Omental fat pad (tissue), 4 donors: ENCODE results near the gene FDCSP. TPM values are rescaled to one million over a fixed set of nuclear protein-coding genes. Genes with fewer than 3 reads are reported as not detected.
"Not testable (repeated sequence)": the region's sequence is repeated elsewhere in the genome, so short reads cannot be mapped to it uniquely, and the experiment has no call there.

ENCODE experiments used
- ATAC-seq: fragments of 150-250 bp; one replicate; pipeline ENCODE4 v1.9.1; 2016; ENCODE audit warnings: mild to moderate bottlenecking, moderate library complexity; ENCODE audit not compliant: low FRiP score
- DNase-seq: peaks from one replicate; pipeline ENCODE4 v3.0.0-alpha.2; 2019; ENCODE audit warnings: low spot score
- CTCF ChIP-seq, 3 donors: fragments of 450-650 bp; IDR thresholded peaks; one replicate each; pipeline ENCODE4 v1.5.1; 2016 to 2017; ENCODE audit warnings: antibody characterized with exemption in 3 of 3, mild to moderate bottlenecking in 3 of 3, moderate library complexity in 2 of 3
- total RNA-seq, 4 donors: library from RNA; depleted of rRNA; stranded (reverse); fragments of >200 nt; gene quantifications; one replicate each; pipeline ENCODE4 v1.1.0, GENCODE V29; 2016

Gene FDCSP
- total RNA-seq, 4 donors from 2014 or later: not detected

GRCh38 chr4:70196857-70197256 is 29.1 kb upstream of the FDCSP start:
- TF ChIP-seq CTCF (IDR thresholded peaks at IDR 0.05): no peak
- DNase-seq (no peak), ATAC-seq (no peak)

DNA sequence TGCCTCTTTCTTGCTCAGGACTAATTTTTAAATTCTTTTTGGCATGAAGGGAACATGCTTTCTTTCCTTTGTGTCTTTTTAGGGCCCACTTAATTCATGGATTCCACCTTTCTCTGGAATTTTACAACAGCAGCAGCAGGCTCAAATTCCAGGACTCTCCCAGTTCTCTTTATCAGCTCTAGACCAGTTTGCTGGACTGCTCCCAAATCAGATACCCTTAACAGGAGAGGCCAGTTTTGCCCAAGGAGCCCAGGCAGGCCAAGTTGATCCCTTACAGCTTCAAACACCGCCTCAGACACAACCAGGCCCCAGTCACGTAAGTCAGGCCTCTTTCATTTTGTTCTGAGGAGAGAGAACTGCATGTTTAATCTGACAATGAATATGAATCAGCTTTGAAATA is 28.1 kb upstream of the FDCSP start:
- DNase-seq (no peak), ATAC-seq (no peak)
- TF ChIP-seq CTCF (IDR thresholded peaks at IDR 0.05): no peak

DNA sequence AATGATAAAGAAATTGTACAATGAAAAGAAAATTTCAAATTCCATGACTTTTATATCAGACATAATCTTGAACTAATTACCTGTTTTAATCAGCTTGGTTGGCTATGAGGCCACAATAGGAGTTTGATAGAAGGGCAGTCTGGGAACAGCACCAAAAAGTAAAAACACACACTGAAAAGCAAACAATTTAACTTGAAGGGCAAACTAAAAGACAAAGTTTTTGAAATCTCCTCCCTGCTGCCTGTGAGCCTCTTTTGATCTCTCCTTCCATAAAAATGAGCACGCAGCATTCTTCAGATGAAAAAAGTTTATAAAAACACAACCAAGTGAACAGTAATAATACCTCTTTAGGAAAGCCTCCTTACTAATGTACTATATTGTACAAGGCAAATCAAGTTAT is 22.3 kb upstream of the FDCSP start:
- DNase-seq (no peak), ATAC-seq (no peak)
- TF ChIP-seq CTCF (IDR thresholded peaks at IDR 0.05): no peak

GRCh38 chr4:70212752-70213151 is 13.2 kb upstream of the FDCSP start:
- not testable (repeated sequence) for ATAC-seq, DNase-seq

DNA sequence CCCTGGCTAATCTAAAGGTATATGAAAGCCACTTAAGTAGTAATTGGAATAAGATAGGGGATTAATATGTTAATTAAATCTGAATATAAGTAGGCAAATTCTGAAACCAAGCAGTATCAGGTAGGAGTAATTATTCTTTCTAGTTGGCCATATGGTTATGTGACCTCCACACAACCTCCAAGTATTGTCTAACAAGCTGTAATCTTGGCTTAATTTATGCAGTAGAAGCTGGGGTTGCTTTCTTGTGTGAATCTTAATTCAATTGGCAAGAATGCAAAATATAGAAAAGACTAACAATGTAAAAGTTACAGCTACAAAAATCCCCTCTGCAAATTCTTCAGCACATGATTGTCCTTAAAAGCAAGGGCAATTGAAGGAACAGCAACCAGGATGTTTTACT is 9.8 kb upstream of the FDCSP start:
- not testable (repeated sequence) for ATAC-seq, DNase-seq

DNA sequence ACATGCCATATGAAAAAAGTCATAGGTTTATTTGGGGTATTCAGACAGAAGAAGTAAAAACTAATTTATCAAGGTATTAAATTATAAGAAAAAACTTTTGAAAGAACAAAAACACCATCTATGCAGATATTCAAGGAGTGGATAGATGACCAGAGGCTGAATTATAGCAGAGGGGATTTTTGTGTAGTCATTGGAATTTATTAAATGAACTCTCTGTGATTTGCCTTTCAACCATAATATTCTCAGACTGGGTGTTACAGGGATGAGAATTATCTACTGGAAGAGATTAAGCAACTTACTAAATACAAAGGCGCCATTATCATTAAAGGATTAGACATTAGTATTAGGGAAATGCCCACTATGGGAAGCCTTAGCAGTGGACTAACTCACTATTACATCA is 9.4 kb upstream of the FDCSP start:
- not testable (repeated sequence) for ATAC-seq, DNase-seq

DNA sequence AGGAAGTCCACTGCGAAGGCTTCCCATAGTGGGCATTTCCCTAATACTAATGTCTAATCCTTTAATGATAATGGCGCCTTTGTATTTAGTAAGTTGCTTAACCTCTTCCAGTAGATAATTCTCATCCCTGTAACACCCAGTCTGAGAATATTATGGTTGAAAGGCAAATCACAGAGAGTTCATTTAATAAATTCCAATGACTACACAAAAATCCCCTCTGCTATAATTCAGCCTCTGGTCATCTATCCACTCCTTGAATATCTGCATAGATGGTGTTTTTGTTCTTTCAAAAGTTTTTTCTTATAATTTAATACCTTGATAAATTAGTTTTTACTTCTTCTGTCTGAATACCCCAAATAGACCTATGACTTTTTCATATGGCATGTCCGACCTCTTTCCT is 4.5 kb upstream of the FDCSP start:
- not testable (repeated sequence) for DNase-seq, ATAC-seq

DNA sequence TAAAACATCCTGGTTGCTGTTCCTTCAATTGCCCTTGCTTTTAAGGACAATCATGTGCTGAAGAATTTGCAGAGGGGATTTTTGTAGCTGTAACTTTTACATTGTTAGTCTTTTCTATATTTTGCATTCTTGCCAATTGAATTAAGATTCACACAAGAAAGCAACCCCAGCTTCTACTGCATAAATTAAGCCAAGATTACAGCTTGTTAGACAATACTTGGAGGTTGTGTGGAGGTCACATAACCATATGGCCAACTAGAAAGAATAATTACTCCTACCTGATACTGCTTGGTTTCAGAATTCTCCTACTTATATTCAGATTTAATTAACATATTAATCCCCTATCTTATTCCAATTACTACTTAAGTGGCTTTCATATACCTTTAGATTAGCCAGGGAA is 4.1 kb upstream of the FDCSP start:
- not testable (repeated sequence) for ATAC-seq, DNase-seq

DNA sequence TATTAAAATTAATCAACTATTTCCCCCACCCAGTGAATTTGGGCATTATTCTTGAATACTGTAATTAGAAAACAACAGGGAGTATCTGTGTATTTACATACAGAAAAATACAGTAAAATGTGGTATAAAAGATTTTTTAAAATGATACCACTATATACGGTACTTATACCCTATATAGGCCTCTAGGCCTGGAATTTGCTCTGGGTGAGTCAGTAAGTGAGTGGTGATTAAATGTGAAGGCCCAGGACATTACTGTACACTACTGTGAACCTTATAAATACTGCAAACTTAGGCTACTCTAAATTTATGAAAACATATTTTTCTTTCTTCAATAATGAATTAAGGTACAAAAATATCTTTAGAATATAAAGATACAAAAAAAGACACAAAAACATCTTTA is 10.2 kb downstream of the FDCSP start:
- no peak for DNase-seq
- ATAC-seq: no peak
- no peak for TF ChIP-seq CTCF (IDR thresholded peaks at IDR 0.05)

GRCh38 chr4:70239131-70239883 is 13.4 kb downstream of the FDCSP start:
- ATAC-seq: no peak
- no peak for TF ChIP-seq CTCF (IDR thresholded peaks at IDR 0.05)

More at GRCh38 chr4:70239131-70239883, 13.4 kb downstream of the FDCSP start:
- no peak for DNase-seq
